GM19043 (cell line): ENCODE data around the gene NHEJ1.
A peak's percentile ranks its signal among the peaks of the same experiment; 100 is the strongest.

ENCODE experiments used
- ATAC-seq: cut with Tn5 transposase; IDR thresholded peaks from one replicate; pipeline ENCODE4 v1.9.1; 2021; ENCODE audit warnings: low read depth; ENCODE audit not compliant: unreplicated experiment

The NHEJ1 gene

DNA sequence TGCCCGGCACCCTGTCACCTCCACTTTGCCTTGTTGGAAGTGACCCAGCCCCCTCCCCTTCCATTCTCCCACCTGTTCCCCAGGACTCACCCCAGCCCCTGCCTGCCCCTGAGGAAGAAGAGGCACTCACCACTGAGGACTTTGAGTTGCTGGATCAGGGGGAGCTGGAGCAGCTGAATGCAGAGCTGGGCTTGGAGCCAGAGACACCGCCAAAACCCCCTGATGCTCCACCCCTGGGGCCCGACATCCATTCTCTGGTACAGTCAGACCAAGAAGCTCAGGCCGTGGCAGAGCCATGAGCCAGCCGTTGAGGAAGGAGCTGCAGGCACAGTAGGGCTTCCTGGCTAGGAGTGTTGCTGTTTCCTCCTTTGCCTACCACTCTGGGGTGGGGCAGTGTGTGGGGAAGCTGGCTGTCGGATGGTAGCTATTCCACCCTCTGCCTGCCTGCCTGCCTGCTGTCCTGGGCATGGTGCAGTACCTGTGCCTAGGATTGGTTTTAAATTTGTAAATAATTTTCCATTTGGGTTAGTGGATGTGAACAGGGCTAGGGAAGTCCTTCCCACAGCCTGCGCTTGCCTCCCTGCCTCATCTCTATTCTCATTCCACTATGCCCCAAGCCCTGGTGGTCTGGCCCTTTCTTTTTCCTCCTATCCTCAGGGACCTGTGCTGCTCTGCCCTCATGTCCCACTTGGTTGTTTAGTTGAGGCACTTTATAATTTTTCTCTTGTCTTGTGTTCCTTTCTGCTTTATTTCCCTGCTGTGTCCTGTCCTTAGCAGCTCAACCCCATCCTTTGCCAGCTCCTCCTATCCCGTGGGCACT, 21.9 kb upstream of the NHEJ1 start:
- no peak for ATAC-seq

DNA sequence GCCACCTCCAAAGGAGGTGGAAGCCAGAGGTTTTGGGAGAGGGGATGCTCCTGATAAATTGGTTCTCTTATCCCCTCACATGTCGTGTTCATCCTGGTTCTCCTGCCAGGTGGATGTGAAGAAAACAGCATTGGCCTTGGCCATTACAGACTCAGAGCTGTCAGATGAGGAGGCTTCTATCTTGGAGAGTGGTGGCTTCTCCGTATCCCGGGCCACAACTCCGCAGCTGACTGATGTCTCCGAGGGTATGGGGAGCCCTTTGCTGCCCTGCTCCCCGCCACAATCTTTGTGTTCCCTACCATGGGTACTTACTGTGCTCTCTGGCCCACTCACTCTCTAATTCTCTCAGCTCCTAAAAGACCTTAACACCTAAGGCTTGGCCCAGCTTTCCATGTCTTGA, 20.9 kb upstream of the NHEJ1 start:
- no peak for ATAC-seq

DNA sequence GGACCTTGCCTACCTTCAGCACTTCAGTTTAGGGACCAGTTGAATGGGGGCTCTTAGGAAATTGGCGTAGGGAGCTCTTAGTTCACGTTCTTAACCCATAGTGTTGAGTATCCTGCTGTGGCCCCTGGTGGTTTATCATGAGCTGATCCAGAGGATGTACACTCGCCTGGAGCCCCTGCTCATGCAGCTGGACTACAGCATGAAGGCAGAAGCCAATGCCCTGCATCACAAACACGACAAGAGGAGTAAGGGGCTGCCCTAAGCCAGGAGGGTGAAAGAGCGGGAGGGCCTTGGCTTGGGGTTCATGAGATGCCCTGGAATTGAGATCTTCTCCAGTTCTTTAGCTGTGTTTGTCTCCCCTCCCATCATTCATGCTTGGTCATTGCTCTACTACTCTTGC, 20.3 kb upstream of the NHEJ1 start:
- no peak for ATAC-seq

GRCh38 chr2:219179601-219180465, 19.2 kb upstream of the NHEJ1 start:
- ATAC-seq, result no peak

GRCh38 chr2:219178377-219179175, 18.0 kb upstream of the NHEJ1 start:
- ATAC-seq, result peak; percentile 3

- ATAC-seq, result peak; percentile 33
These were observed 17.1 kb upstream of the NHEJ1 start, which contains the start of gene RETREG2 for GRCh38 chr2:219177552-219178376. RETREG2 (plus strand) TSS chr2:219178275; CDS start chr2:219178353, 78 bp downstream.

DNA sequence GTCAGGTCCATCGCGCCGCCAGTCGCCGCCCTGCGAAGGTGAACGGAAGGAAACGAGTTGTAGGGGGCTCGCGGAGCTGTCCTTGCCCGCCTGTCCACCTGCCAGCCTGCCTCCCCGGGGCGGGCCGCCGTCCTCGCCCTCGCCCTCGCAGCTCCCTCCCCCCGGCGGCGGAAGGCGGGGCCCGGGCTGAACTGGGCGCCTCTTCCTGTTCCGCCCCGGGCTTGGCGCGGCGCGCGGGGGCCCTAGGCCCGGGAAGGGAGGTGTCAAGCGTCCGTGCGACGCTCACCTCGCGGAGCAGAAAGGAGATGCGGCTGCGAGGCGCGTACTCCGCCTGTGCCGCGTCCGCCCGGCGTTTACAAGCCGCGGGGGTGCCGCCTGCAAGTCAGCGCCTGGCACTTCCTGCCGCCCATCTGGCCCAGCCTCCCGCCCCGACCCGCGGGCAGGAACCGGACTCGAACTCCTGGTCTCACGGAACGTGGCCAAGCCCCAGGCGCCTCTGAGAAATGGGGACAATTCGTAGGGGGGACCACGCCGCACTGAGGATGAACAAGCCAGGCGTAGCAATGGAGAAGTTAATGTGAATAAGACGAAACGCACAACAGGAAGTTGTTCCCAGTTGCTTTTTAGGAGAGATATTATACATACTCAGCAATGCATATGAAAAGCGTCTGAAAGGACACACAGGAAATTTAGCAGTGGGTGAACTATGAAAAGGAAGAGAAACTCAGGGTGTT, 16.4 kb upstream of the NHEJ1 start, which contains the start of gene CNPPD1:
Gene CNPPD1, minus strand, starts transcription at position 108 of the 734 bp plus-strand sequence. Its CDS starts 97 bp downstream, at position 11.
- peak; percentile 68 for ATAC-seq

DNA sequence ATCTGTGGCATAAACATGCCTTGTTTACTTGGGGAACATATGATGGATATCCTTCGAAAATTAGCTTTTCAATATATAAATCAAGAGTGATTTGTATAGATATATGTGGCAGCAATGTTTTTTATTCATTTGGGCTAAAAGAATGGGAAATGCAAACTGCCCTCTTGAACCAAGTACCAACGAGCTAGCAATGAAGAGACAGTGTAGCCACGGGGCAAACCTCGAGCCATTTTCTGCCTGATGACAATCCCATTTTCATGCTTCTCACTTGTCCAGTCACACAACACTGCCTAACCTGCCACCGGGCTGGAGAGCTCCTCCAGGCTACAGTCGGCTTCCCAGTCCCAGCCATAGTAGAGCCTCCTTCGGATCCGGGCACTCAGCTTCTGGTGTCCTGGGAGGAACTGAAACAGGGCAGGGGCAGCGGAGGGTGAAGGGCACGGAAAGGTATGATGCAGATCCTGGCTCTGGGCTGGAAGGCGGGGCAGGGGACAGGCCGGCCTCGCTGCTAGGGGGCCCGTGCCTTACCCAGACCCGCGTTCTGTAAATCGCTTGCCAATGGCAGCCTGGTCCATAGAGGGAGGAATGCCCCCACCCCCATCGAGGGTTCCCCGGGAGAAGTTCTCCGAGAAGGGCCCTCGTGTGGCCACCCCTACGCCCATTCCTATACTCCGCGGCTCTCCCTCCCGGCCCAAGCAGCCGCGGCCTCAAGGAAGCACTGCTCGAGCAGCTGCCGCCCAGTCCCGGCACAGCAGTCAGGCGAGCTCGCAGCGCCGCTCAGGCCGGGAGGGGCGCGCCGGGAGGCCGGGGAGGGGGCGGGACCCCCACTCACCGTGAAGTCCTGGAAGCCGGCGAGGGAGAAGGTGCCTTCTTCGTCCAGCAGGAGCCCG, 15.6 kb upstream of the NHEJ1 start:
- ATAC-seq, result peak; percentile 24

DNA sequence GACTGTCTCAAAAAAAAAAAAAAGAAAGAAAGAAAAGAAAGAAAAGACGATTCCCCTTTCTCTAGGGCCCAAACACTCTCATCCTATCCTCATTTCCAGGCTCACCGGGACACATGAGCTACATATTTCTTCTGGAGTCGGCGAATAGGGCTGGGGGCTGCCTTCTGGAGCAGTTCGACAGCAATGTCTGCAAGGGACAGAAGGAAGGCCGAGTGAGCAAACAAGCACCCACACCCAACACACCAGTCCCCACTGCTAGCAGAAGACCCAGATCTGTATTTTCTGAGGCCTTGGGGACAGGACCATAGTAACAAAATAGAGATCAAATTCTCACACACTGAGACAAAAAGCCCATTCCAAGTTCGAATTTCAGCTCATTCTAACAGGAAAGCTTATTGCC, 14.9 kb upstream of the NHEJ1 start:
- no peak for ATAC-seq

GRCh38 chr2:219174801-219175200, 14.2 kb upstream of the NHEJ1 start:
- no peak for ATAC-seq

DNA sequence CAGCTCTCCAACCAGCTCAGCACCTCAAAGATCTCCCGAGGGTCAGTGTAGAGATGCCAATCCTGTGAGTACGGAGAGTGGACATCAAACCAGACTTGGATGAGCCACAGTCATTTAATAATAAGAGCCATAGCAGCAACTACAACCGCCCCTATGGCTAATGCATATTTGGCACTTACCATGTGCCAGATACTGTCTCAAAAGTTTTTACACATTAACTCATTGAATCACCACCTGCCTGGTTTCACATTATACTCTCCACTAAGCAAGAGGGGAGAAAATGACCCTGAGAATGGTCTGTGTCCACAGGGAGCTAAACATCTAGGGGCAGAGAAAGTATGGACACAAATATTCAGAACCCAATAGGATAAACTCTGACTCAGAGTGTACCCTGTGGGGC, 13.5 kb upstream of the NHEJ1 start:
- no peak for ATAC-seq

- ATAC-seq, result no peak
These were observed 12.6 kb upstream of the NHEJ1 start for GRCh38 chr2:219173176-219173575.

DNA sequence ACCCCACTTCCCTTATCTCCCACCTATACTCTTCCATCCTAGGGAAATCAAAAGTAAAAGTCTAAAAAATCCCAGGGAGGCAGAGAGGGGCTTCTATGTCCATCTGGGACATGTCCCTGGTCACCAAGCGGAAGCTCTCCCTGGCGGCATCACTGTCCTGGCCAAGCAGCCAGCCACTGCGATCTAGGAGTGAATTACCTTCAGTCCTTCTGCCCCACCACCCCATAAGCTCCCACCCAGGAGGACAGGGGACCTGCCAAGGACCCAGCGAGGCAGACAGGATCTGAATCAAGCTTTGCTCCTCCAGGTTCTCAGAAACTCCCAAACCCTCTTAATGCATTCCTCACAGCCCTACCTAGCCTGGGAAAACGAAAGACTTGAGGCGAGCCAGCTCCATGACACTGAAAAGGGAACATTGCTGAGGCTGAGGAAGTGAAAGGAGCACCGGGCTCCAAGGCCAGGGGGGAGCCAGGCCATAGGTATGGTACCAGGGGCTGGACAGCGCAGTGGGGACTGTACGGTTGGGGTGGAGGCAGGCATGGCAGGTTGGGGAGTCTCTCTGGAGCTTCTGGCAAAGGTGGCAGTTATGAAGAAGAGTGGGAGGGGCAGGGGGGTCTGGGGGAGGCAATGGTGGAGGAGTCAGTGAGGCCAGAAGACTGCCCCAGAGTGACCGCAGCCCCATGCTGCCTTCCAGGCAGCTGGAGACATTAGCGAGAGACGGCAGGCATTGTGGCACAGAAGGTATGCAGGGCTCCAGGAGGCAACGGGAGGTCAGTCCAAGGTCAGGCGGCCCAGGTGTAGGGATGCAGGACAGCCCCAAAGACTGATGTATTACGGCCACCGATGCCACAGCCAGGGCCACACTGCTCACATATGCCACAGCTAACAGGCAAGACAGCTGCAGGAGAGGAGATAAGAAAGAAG, 11.9 kb upstream of the NHEJ1 start:
- ATAC-seq, result no peak

- ATAC-seq, result no peak
These were observed 10.6 kb upstream of the NHEJ1 start for GRCh38 chr2:219171231-219171651.

- ATAC-seq, result no peak
These were observed 9.5 kb upstream of the NHEJ1 start, which contains the start of gene SLC23A3 for GRCh38 chr2:219169930-219170654. SLC23A3 (minus strand) TSS chr2:219170029; CDS start chr2:219169984, 45 bp downstream.

GRCh38 chr2:219168932-219169331, 8.3 kb upstream of the NHEJ1 start:
- ATAC-seq, result no peak
